Measurements from ENCODE around the gene ALK.

Gene ALK

GRCh38 chr2:29872870-29873269, 48.5 kb downstream of the ALK start:
- FAIRE-seq, result no peak
- no peak for TF ChIP-seq CTCF (IDR thresholded peaks at IDR 0.05; ENCODE audit: insufficient read depth, missing control alignments)
- no peak for DNase-seq (ENCODE audit: insufficient read length, low spot score)

- no peak for TF ChIP-seq CTCF (IDR thresholded peaks at IDR 0.05; ENCODE audit: insufficient read depth, missing control alignments)
- DNase-seq (ENCODE audit: insufficient read length, low spot score) (no peak), FAIRE-seq (no peak)
These were observed 49.8 kb downstream of the ALK start for GRCh38 chr2:29871541-29871940.

- DNase-seq (ENCODE audit: insufficient read length, low spot score) (no peak), FAIRE-seq (no peak)
- TF ChIP-seq CTCF (IDR thresholded peaks at IDR 0.05; ENCODE audit: insufficient read depth, missing control alignments), result no peak
These were observed 55.9 kb downstream of the ALK start for GRCh38 chr2:29865512-29865911.

DNA sequence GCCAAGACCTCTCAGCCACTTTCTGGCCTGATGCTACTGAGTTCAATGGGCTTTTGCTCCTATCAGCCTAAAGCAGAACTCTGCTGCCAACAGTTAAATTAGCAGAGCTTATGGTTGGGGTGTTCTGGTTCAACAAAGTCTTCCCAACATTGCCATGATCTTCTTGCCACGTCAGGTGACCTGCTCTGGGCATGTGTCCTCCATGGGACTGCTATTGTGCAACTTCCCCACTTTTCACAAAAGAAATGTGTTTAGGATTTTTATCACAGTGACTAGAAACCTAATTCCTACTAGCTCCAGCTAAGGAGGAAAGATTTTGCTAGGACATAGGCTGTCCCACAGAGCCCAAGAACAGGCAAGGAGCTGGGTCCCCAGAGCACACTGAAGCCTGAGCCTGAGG, 56.4 kb downstream of the ALK start:
- no peak for TF ChIP-seq CTCF (IDR thresholded peaks at IDR 0.05; ENCODE audit: insufficient read depth, missing control alignments)
- DNase-seq (ENCODE audit: insufficient read length, low spot score) (no peak), FAIRE-seq (no peak)

DNA sequence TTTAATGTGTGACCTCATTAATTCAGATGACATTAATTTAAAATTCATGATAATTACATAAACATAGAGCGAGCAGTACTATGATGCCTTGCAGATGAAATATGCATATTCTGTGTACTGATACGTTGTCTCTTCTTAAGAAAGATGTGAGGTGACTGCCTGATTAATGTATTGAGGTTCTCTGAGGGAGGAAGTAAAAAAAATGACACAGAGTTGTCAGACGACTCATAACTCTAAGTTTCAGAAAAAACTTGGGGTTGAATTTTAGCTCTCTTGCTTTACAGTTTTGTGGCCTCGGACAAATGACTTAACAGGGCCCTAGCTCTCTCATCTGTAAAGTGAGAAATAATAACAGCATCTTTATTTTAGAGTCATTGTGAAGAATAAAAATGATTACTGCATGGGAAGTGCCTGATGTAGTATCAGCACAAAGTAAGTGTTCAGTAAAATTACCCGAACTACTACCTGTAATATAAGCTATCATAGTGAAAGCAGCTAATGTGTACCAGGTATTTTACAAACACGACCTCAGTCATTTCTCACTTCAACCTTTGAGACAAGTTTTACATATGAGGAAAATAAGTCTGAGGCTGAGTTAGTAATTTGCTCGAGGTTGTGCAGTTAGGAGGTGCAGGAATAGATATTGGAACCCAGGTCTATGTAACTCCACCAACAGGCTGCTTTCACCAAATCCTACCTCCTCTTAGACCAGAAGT, 65.3 kb downstream of the ALK start:
- TF ChIP-seq CTCF (IDR thresholded peaks at IDR 0.05; ENCODE audit: insufficient read depth, missing control alignments), result no peak
- FAIRE-seq (no peak), DNase-seq (ENCODE audit: insufficient read length, low spot score) (no peak)

DNA sequence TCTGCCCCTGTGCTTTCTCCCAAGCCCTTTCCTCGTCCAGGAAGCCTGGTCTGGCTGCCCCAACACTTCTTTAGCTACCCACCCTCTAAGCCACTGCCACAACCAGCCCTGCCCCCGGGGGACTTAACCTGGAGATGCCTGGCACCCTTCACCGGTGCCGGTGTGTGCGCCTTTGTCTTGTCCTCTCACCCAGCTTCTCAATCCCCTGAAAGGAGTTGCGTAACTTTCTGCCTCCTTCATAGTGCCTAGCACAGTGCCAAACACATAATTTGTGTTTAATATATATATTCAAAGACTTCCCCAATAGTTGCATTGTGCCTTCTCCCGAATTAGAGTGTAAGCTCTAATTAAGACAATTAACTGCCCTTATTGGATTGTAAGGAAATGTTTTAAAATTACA, 70.6 kb downstream of the ALK start:
- TF ChIP-seq CTCF (IDR thresholded peaks at IDR 0.05; ENCODE audit: insufficient read depth, missing control alignments), result no peak
- no peak for DNase-seq (ENCODE audit: insufficient read length, low spot score)

DNA sequence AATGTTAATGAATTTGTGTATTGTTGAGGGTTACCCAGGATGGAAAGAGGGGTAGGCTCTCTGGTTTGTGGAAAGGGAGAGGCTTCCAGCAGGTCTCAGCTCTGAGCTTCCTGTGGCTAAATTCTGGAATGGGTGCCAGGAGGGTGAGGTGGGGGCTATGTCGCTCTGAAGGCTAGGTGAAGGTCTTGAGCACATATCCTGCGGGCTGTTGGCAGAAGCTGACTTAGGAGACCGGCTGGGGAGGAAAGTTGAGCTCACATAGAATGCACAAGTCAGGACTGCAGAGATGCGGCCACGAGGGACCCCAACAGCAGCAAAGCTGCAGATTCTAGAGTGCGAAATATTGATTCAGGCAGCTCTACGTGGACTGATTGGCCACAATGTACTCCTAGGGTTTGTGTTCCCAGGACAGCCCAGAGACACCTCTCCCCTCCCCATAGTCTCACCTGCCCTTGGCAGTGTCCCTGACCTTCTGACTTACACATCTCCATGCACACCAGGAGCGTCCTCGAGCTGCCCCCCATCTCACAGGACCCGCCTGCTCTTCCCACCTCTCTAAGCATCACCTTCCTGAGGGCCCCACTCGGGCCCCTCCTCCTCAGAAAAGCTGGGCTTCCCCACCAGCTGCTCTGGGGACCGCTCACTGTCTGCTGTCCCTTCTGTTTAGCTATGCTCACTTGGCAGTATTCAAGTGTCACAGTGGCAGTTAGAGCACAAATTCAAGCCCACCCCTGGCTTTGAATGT, 72.6 kb downstream of the ALK start:
- DNase-seq (ENCODE audit: insufficient read length, low spot score) (no peak), FAIRE-seq (no peak)
- no peak for TF ChIP-seq CTCF (IDR thresholded peaks at IDR 0.05; ENCODE audit: insufficient read depth, missing control alignments)

More for the DNA sequence above, 70.6 kb downstream of the ALK start:
- FAIRE-seq, result no peak

Data from D721Med (cell line).